Cerebellar nuclear complex (tissue), 1 donor: ENCODE results near the gene LRRC3C.
"Not testable (repeated sequence)": the region's sequence is repeated elsewhere in the genome, so short reads cannot be mapped to it uniquely, and the experiment has no call there.

Experiments used
- DNase-seq, 2 experiments: peaks; one replicate each; lab custom pipeline; 2025; lab: John Stamatoyannopoulos, UW

LRRC3C gene, protein sequence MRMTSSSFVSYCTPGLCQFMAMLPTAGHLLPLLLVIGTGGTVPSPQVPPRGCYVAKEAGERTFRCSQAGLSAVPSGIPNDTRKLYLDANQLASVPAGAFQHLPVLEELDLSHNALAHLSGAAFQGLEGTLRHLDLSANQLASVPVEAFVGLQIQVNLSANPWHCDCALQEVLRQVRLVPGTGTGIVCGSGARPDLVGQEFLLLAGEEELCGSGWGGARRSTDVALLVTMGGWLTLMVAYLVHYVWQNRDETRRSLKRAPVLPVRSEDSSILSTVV

DNA sequence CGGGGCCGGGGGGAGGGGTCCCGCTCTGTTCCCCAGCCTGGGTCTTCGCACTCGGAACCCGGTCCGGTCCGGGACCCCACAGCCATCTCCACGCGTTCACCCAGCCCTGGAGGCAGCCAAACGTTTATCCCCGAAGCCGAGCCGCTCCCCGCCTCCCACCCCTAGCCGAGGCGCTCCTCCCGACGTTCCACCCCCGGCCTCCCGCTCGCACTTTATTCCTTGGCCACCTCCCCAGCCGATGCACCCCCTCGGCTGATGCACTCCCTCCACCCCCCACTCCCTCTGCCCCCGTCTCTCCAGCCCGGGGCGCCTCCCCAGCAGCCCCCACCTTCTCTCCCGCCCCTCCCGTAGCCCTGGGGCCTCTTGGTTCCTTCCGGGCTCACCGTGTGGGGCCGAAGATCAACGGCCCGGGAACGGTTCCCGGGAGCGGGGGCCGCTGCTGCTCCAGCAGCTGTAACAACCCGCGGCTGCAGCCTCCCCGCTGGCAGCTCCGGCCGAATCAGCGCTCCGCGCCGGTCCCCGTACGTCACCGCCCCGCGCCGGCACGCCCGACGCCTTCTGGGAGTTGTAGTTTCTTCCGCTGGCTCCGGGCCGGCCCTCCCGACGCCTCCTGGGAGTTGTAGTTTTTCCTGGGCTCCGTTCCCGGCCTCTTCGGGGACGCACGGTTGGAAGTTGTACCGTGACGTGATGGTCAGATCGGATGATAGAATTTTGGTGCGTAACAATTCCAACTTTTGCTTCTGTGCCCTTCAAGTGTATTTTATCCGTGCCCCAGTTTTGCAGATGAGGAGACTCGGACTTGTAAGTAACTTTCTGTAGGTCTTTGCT, at the start of gene LRRC3C, which contains the start of gene ORMDL3:
TSS of gene LRRC3C (plus strand) at position 632 of the 828 bp plus-strand sequence. CDS start 13,792 bp downstream, outside the sequence.
TSS of gene ORMDL3 (minus strand) at position 501 of the 828 bp plus-strand sequence. CDS start 3,398 bp downstream, outside the sequence.
- peak; percentile 45 to 70 for DNase-seq

DNA sequence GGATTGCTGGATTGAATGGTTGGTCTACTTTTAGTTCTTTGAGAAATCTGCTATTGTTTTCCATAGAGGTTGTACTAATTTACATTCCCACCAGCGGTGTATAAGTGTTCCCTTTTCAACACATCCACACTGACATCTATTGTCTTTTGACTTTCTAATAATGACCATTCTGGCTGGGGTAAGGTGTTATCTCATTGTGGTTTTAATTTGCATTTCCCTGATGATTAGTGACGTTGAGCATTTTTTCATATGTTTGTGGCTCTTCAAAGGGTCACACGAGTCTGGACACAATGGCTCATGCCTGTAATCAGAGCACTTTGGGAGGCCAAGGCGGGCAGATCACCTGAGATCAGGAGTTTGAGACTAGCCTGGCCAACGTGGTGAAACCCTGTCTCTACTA, 41.4 kb upstream of the LRRC3C start:
- not testable (repeated sequence) for DNase-seq

DNA sequence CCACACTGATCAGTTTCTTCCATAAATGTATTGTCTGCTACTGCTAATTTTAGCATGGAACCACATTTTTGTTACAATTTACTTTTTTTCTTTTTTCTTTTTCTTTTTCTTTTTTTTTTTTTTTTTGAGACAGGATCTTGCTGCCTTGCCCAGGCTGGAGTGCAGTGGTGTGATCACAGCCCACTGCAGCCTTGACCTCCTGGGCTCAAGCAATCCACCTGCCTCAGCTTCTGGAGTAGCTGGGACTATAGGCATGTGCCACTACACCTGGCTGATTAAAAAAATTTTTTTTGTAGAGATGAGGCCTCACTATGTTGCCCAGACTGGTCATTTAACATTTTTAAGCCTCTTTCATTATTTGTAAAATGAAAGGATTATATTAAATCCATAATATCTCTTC, 40.5 kb upstream of the LRRC3C start:
- DNase-seq = no peak

DNA sequence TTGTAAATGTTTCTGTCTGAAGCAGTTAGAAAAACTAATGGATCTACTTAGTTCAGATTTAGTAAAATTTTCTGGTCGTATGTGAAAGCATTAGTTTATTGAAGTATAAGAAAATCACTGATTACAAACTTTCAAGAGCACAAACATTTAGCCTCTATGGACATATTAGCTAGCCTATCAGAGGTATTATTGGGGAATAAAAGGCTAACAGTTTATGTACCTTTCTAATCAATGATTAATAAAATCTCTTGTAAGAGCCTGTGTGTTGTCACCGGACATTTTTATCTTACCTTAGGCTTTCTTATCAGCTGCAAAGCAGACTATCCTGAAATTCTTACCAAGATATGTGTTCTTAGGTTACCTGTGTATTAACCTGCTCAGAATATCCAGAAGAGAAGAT, 38.3 kb upstream of the LRRC3C start:
- DNase-seq = no peak

DNA sequence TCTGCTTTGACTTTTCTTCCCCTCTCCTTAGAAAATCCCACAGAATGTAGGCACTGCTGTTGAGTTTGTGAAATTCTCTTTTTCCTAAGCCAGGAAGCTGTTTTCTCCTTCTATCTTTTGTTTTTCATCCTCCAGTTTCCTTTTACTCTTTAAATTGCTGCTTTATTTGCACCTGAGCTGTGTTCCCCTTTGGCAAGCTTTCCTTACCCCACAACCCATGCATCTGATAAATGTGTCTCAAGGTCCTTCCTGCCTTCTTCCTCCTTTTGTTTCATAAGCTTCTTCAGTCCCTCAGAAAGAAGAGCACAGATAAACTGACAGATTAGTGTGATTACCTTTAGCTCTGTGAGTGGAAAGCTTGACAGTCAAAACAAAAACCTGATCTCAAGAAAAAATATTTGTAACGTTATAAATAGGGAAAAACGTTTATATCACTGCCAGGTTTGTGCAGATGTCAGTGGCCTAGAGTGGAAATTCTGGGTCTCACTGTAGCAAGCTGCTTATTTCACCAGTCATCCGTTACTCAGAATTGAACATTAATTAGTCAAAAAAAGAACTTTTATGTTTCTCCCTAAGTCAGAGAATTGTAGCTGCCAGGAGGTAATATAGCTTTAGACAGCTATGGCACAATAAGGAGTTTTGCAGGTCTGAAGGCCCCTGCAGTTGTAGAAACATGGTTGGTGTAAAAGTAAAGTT, 32.7 kb upstream of the LRRC3C start:
- DNase-seq = no peak

DNA sequence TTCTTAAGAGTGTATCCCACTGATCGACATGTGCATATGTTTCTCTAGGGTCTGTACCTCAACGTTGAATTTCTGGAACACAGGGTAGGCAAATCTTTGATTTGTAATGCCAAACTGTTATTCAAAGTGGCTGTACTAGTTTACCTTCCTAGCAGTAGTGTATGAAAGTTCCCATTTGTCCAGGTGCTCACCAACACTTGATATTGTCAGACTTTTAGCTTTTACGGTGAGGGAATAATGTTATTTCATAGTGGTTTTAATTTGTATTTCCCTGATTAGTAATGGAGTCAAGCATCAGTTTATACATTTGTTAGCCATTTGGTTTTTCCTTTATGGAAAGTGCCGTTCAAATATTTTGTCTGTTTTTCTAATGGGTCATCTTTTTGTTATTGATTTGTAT, 29.4 kb upstream of the LRRC3C start:
- DNase-seq = no peak

DNA sequence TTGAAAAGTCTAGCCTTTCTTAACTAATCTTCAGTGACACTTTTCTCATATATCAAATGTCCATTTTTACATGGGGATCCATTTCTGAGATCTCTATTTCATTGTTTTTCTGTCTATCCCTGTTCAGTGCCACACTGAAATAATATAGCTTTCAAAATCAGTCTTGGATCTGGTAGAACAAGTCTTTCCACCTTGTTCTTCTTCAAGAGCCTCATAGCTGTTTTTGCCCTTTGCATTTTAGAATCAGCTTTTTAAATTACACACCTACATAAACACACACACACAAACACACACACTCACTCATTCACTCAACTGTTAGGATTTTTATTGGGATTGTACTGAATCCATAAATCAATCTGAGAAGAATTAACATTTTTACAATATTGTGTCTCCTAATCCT, 28.3 kb upstream of the LRRC3C start:
- DNase-seq = no peak

DNA sequence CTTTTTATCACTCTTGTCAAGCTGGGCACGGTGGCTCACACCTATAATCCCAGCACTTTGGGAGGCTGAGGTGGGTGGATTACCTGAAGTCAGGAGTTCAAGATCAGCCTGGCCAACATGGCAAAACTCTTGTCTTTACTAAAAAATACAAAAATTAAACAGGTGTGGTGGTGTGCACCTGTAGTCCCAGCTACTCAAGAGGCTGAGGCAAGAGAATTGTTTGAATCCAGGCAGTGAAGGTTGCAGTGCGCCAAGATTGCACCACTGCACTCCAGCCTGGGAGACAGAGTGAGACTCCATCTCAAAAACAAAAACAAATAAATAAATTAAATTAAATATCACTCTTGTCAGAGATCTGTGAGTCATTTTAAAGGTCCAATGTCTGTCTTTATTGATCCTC, 25.5 kb upstream of the LRRC3C start:
- DNase-seq = not testable (repeated sequence)

DNA sequence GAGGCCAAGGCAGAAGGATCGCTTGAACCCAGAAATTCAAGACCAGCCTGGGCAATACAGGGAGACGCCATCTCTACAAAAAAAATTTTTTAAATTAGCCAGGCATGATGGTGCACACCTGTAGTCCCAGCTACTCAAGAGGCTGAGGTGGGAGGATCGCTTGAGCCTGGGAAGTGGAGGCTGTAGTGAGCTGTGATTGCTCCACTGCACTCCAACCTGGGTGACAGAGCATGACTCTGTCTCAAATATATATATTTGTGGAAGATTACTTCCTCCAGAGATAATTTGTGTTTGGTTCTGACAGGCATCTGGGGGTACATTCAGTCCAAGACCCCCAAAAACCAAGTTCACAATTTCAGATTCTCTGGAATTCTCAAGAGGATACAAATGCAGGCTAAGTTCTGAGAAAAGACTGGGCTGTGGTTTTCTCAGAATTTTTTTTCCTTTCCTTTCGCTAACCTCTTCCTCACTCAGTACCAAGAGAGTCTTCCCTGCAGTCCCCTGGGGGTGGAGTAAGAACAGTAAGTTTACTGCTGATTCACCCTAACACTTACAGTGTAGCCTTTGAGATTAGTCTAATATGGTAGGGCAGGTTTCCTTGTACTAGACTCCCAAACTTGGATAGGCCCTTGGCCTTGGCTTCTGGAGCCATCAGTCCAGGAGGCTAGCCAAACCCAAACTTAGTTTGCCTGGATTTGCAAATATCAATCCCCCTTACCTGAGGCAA, 24.2 kb upstream of the LRRC3C start:
- no peak for DNase-seq

DNA sequence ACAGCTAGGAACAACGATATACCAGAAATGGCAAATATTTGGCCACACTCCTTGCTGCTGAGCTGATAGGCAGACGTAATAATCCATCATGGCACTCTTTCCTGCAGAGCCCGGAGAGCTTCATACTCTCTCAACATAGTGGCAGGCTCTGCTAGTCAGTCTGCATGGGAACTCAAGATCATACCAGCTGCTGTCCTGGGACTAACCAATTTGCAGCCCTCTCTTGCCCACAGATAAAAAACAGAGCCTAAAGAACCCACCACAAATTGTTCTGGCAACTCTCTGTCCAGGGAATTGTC, 22.6 kb upstream of the LRRC3C start:
- DNase-seq = no peak

DNA sequence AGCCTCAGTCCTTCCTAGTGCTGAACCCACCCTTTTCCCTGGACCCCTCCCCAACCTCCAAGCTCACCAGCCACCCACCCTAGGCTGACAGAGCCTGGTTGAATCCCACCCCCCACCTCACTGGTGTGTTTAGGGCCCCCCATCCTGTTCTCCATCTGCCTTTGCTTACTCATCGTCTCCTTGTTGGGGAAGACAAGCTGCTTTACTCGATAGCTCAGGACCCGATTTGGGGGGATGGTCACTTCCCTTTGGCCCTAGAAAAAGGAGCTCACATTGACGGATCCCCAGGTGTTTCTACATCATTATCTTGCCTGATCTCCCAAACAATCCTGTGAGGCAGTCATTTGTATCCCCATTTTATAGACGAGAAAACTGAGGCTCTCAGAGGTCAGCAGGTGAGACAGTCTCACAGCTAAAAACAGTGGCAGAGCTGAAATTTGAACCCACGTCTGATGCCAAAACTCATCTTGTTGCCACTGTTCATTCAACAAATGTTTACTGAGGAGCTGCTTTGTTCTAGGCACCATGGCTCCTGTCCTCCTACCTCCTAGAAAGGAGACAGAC, 18.7 kb upstream of the LRRC3C start:
- no peak for DNase-seq

DNA sequence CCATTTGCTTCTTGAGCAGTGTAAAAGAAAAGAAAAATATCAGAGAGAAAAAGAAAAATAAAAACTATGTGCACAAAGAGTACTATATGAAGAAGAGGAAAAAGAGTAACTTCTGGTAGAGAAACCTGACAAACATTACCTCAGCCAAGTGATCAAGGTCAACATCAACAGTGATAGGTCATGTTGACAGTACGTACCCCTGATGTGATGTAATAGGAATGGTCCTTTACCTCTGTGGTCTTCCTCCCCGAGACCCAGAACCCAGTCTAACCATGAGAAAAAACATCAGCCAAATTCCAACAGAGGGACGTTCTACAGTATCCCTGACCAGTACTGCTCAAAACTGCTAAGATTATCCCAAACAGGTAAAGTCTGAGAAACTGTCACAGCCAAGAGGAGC, 13.5 kb upstream of the LRRC3C start:
- no peak for DNase-seq

DNA sequence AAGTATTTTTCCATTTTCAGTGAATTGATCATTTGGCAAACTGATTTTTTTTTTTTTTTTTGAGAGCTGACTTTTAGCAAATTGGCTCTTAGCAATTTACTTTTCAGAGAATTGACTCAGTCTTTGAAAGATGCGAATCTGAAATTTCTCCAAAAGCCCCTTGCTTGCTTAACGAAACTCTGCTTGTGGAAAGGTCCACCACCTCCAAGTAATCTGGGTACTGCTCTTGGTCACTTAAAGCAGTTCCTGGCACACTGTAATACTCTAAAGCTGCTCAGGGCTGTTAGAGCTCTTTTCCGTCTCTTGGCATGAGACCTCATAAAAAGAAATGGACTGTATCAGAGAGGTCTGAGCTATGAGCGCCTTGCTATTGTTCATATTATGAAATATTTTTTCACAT, 12.0 kb upstream of the LRRC3C start:
- no peak for DNase-seq

DNA sequence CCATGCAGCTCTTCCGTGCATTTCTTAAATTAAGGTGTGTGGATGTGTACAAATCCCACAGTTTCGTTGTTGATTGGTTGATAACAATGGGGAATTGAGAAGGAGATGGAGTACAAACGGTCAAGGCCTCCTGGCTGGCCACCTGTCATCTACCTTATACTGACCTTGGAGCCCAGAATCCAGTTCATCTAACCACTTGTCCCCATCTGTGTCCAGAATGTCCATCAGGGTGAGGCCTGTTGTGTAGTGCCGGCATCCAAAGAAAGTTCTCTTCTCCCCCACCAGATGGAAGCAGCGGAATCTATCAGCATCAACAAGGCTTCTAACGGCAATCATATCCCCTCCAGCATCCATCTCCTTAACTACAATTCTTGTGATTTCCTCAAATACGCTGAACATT, 10.6 kb upstream of the LRRC3C start:
- no peak for DNase-seq

DNA sequence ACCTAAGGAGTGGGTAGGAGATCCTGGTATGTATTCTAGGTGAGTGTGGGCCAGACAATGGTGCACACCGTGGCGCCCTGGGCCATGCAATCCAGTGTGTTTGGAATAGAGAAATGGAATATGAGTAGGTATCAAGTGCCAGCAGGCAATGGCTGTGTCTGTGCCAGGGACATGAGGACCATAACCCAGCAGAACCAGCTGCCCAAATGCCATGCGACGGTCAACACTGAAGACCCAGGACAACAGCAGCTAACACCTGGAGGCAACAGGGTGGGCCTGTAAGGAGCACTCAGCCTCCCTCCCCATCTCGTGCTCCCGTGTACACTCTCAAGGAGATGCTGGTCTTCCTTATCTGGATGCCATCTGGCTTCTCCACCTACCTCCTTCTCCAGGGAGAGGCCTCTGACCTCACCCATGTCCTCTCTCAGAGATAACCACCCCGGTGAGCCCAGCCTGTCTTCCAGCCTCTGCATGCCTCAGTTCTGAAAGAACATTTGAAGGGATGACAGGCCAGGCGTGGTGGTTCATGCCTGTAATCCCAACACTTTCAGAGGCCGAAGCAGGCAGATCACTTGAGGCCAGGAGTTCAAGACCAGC, 8.3 kb upstream of the LRRC3C start:
- no peak for DNase-seq

DNA sequence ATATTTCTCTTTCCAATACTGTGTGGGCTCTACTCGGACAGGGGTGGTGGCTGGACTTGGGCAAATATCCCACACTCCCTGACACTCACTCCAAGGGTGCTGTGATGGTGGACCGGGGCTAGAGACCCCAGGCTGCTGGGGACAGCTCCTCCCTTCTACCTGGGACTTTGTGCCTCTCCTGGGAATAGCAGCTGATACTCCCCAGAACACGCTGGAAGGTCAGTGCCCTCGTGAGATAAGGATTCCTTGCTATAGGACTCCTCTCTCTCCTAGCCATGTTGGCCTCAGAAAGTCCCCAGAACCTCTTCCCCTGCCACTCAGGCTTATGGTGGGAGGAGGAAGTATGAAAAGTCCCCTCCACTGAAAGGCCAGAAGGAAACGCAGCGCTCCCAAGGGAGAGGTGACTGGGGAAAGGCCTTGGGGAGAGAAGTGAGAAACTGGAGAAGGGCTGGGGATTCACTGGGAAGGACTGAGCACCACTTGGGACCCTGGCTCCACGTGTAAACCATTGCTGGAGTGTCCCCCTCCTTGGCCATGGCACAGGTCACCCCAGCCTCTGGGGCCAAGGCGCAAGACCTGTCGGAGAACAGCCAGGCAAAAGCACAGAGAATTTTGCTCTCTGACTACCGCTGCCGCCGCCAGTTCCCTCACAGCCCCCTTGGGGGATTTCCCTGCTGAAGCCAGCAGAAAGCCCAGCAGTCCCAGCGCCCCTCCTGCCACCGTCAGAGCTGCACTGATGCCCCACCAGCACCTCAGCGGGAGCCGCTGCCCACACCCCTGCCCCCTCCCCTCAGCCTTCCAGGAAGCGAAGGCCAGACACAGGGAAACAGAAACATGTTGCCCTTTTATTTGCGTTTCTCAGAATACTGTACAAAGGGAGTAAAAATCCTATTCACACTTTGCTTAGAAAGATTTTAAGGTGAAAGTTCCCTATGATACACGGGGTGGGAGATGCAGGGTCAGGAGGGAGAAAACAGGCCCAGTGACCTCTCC, 7.0 kb upstream of the LRRC3C start:
- no peak for DNase-seq

DNA sequence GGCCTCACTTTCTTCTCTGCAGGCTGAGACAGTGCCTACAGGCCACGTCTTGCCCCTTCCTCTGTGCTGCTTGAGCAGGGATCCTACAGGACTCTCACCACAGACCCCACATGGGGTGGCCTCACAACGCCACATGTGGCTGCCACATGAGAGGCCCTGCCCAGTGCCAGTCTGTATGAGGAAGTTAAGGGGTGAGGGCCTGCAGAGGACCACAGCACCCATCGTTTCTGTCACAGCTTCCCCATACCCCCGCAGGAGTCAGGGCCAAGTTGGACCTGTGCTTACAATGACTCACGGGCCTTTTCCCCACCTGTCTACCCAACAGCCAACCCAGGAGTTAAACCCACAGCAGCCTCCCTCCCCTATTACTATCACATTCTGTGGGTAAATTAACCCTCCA, 6.2 kb upstream of the LRRC3C start:
- DNase-seq = no peak

DNA sequence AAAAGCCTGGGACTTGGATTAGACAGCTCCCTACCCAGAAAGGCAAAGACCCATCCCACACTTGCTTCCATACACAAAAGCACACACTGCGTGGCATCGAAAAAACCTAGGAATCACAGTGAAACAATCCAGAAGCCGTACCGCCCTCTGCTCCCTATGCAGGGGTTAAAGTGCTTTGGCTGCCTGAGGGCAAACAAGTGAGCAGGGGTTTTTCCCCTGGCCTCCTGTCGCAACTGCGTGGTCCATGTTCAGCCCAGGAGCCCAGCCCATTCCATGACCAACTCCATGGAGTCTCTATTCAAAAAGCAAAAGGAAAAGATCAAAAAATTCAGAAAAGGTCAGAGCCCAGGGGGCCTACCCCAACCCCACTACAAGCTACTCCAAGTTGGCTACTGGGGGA, 5.5 kb upstream of the LRRC3C start:
- DNase-seq = no peak

DNA sequence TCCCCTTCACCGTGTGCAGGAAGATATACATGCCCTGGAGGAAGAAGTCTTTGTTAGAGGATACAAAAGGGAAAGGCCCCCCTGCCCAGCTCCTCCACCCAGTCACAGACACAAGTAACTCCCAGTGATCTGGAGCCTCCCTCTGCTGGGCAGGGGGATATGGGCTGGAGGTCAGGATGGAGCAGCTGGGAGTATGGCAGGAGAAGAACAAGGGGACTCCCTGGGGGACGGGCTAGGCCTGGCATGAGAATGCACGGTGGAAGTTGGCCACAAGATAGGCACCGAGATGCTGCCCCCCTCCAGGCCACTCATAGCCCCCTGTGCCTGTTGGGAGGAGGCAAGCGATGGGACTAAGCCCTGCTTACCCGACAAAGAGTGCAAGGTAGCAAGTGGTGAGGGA, 4.3 kb upstream of the LRRC3C start:
- DNase-seq = no peak
